GM21529 (cell line): ENCODE data around the gene TRIM25.

Experiments used
- ATAC-seq: cut with Tn5 transposase; IDR thresholded peaks from one replicate; pipeline ENCODE4 v1.9.1; 2021; ENCODE audit not compliant: unreplicated experiment

The TRIM25 gene

DNA sequence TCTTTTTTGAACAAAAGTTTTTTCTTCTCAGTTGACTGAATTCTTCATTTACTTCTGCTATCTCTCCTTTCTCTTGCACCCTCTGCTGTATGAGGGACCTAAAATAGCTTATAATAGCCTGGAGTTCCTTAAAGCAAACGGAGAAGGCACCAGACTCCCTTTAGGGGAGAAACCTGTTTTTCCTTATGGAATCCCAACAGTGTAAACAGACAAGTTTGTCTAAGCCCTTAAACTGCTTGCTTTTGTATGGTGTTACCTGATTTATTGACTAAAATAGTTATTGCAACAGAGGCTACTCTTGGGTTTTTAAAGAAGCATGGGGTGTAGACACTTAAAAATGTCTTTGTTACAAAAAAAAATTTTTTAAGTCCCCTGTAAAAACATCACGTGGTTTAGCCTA is 12.9 kb upstream of the TRIM25 start:
- no peak for ATAC-seq

- no peak for ATAC-seq
These were observed 12.4 kb upstream of the TRIM25 start for GRCh38 chr17:56926270-56926669.

DNA sequence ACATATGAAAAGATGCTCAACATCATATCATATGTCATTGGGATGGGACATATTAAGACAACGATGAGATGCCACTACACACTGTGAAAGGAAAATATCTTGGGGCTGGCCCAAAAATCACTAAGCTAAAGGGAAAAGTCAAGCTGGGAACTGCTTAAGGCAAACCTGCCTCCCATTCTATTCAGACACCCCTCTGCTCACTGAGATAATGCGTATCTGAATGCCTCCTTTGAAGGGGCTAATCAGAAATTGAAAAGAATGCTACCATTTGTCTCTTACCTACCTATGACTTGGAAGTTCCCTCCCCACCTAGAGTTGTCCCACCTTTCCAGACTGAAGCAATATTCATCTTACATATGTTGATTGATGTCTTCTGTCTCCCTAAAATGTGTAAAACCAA is 11.2 kb upstream of the TRIM25 start:
- no peak for ATAC-seq

- ATAC-seq: no peak
These were observed 5.9 kb upstream of the TRIM25 start for GRCh38 chr17:56919717-56920116.

- ATAC-seq: no peak
These were observed 5.1 kb upstream of the TRIM25 start for GRCh38 chr17:56918916-56919315.

- no peak for ATAC-seq
These were observed 3.9 kb upstream of the TRIM25 start for GRCh38 chr17:56917559-56918296.

GRCh38 chr17:56914581-56915273 is 878 bp upstream of the TRIM25 start:
- ATAC-seq: no peak

DNA sequence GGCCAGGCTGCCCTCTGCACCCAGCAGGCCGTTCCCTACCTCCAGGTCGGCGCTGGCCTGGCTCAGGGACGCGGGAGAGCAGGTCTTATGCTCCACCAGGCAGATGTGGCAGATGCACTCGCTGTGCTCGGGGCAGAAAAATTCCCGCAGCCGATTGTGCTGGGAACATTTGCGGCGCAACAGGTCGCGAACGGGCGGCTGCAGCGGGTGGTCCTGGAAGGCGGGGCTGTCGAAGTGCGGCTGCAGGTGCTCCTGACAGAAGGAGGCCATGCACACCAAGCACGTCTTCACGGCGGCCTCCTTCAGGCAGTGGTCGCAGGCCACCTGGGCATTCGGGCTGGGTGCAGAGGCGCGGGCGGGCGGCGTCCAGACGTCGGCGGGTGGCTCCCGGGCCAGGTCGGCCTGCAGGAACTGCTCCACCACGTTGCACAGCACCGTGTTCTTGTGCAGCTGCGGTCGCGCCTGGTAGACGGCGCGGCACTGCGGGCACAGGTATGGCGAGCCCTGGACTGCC is 439 bp downstream of the TRIM25 start:
- peak; percentile 34 for ATAC-seq

DNA sequence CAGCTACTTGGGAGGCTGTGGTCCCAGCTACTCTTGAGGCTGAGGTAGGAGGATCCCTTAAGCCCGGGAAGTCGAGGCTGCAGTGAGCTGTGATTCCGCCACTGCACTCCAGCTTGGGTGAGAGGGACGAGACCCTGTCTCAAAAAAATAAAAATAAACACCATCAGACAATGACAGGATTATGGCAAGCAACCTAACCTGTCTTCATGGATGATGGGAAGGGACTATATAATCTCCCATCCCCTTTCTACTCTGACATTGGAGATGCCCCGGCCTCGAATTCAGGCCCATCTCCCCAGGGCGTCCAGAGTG is 893 bp downstream of the TRIM25 start:
- ATAC-seq: no peak

GRCh38 chr17:56912105-56912999 is 1.5 kb downstream of the TRIM25 start:
- ATAC-seq: no peak

DNA sequence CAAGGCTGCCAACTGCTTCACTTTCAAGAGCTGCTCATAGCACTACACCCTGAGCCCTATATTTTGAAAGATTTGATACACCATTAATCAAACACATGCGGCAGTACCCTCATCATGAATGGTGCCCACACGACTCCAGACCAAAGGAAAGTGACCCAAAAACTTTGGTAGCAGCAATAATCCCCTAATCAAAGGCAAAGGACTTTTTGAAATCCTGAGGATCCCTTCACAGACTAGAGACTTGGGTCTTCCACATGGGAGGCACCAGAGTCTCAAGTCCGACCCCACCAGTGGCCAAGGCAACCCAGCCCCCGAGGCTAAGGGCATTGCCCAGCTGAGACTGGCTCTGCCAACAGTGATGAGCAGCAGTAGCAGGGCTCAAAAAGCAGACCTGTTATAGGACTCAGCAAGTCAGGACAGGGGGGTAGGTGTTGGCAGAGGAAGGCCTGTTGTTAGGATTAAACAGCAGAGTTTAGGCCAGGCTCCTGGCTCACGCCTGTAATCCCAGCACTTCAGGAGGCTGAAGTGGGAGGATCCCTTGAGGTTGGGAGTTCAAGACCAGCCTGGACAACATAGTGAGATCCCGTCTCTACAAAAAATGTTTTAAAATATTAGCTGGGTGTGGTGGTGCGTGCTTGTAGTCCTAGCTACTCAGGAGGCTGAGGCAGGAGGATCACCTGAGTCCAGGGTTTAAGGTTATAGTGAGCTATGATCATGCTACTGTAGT is 3.2 kb downstream of the TRIM25 start:
- no peak for ATAC-seq

DNA sequence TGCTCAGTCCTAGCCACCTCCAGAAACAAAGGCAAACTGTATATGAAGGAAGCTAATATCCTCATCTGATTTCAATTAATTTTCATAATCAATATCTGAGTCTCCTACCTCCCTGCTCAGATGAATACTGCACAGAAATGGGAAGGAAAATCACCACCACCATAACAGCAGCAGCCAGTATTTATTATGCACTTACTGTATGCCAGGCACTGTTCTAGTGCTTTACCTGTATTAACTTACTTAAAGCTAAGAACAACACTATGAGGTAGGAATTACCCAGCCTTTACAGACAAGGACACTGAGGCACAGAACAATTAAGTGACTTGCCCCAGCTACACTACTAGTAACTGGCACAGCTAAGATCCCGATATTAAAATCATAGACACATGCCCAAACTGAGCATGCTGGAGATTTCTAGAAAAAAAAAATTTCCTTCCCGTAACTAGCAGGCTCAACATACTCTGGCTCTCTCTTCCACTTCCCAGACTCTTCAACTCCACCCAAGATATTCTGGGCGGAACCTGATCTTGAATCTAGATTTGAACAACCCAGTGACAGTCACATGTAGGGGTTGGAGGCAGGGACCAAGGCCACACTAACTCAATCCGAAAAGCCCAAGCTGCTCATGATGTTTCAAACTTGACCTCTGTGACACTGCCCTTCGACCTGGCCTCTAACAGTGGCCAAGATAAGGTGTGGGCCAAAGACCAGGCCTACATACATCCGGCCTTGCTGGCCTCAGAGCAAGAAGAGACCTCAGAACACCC is 3.9 kb downstream of the TRIM25 start:
- ATAC-seq: no peak

GRCh38 chr17:56908001-56908542 is 5.8 kb downstream of the TRIM25 start:
- ATAC-seq: peak; percentile 81

DNA sequence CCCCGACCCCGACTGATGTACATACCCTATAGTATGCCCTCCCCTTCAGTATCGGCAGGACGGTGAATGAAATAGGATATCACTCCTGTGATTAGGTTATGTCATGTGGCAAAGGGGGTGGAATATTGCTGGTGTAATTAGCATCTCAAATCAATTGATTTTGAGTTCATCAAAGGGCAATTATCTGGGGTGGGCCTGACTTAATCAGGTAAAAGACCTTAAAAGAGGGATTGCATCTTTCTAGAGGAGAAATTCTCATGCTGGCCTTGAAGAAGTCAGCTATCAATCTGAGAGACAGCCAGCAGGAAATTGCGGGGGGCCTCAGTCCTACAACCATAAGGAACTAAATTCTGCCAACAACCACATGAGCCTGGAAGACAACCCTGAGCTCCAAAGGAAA is 10.3 kb downstream of the TRIM25 start:
- ATAC-seq: no peak

GRCh38 chr17:56902348-56902747 is 11.5 kb downstream of the TRIM25 start:
- no peak for ATAC-seq

GRCh38 chr17:56899403-56899802 is 14.4 kb downstream of the TRIM25 start:
- ATAC-seq: no peak

- ATAC-seq: no peak
These were observed 15.0 kb downstream of the TRIM25 start for GRCh38 chr17:56898874-56899273.

DNA sequence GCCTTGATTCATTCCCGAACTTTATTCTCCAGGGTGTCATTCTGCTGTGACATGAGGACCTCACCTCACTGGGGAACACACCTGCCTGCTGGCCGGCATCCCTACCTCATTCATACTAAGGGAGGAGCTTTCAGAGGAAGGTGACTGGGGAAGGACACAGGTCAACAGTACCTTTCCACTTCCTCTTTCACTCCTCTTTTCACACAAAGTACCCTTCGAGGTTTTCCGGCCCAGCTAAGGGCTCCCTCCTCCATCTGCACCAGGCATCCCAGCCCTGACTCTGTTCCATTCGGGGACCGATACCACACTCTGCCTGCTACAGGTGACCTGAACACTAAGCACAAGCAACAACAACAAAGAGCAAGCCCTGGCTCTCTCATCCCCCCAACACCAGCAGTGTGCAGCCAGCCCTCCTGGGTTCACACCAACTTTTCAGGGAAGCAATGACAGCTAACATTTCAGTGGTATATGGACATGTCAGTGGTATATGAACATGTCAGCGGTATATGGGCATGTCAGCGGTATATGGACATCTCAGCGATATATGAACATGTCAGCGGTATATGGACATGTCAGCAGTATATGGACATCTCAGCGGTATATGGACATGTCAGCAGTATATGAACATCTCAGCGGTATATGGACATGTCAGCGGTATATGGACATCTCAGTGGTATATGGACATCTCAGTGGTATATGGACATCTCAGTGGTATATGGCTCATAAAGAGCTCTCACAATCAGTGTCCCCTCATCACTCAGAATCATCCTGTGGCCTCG is 16.0 kb downstream of the TRIM25 start:
- peak; percentile 63 for ATAC-seq

DNA sequence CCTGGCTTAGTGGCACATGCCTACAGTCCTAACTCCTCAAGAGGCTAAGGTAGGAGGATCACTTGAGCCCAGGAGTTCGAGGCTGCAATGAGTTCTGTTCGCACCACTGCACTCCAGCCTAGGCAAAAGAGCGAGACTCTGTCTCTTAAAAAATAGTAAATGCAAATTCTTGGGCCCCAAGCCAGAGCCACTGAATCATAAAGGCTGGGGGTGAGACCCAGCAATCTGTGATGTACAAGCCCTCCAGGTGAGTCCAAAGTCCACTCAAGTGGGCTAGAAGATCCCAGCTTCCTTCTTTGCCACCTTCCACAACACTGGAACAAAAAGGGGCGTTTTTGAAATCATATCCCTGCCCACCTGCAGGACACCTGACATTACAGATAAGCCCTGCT is 16.9 kb downstream of the TRIM25 start:
- no peak for ATAC-seq
